SK-N-SH (cell line): ENCODE measurements around the gene TOP3A. TPM values are rescaled to one million over a fixed set of nuclear protein-coding genes. Genes with fewer than 3 reads are reported as not detected.
A peak's percentile ranks its signal among the peaks of the same experiment; 100 is the strongest.

Experiments used
- CTCF ChIA-PET: fragments of 300-600, 350-600 bp; formaldehyde crosslinking; extraction: SDS; loops from one replicate; lab custom pipeline; 2021; lab: Yijun Ruan, JAX
- POLR2A ChIA-PET: fragments of 350-600 bp; sonication (Branson Sonifier 250); formaldehyde crosslinking; extraction: SDS; loops from one replicate; lab custom pipeline; 2020; ENCODE audit warnings: antibody characterized with exemption, inconsistent platforms; lab: Yijun Ruan, JAX
- DNase-seq: peaks from one replicate; pipeline ENCODE4 v3.0.0; 2012
- H2AFZ ChIP-seq: fragments of 200-600 bp; sonication (generic); 2 replicates; pipeline ENCODE4 v1.8.1; 2016; ENCODE audit warnings: antibody characterized with exemption, mild to moderate bottlenecking, low read depth
- H3F3A ChIP-seq: fragments of 200-600 bp; sonication (generic); replicated peaks from 2 replicates; pipeline ENCODE3; 2016; ENCODE audit warnings: antibody characterized with exemption, mild to moderate bottlenecking; ENCODE audit not compliant: insufficient read depth
- H3K27ac ChIP-seq, 2 experiments: fragments of 200-500 bp in 1 of 2; fragments of 200-600 bp in 1 of 2; sonication (Bioruptor generic) in 1 of 2; sonication (generic), shearing (Covaris generic) in 1 of 2; 2 replicates each; pipeline versions ENCODE4 v1.5.1 to v1.6.1; 2014 to 2016; ENCODE audit warnings: low read depth in 2 of 2, inconsistent platforms in 1 of 2, low read length in 1 of 2, mild to moderate bottlenecking in 1 of 2, mixed read lengths in 1 of 2
- H3K27me3 ChIP-seq: fragments of 200-600 bp; sonication (generic), shearing (Covaris generic); 2 replicates; pipeline ENCODE4 v1.6.1; 2016; ENCODE audit warnings: mixed run types; ENCODE audit not compliant: insufficient read depth
- H3K36me3 ChIP-seq, 2 experiments: fragments of 200-500 bp in 1 of 2; fragments of 200-600 bp in 1 of 2; sonication (Bioruptor generic) in 1 of 2; sonication (generic) in 1 of 2; replicated peaks in 1 of 2; 2 replicates each; pipeline versions ENCODE3 to v1.5.1; 2014 to 2016; ENCODE audit warnings: low read length in 1 of 2, mild to moderate bottlenecking in 1 of 2; ENCODE audit not compliant: insufficient read depth in 2 of 2, control insufficient read depth in 1 of 2
- H3K4me1 ChIP-seq, 2 experiments: fragments of 200-500 bp in 1 of 2; fragments of 200-600 bp in 1 of 2; sonication (Bioruptor generic) in 1 of 2; sonication (generic), shearing (Covaris generic) in 1 of 2; 2 replicates each; pipeline versions ENCODE4 v1.5.1 to v1.6.1; 2014 to 2016; ENCODE audit warnings: low read depth in 1 of 2, low read length in 1 of 2, mixed run types in 1 of 2; ENCODE audit not compliant: insufficient read depth in 2 of 2, control insufficient read depth in 1 of 2
- H3K4me2 ChIP-seq: fragments of 200-600 bp; sonication (generic), shearing (Covaris generic); 2 replicates; pipeline ENCODE4 v1.6.1; 2017; ENCODE audit warnings: mixed run types
- H3K4me3 ChIP-seq, 2 experiments: fragments of 200-500 bp in 1 of 2; fragments of 200-600 bp in 1 of 2; sonication (Bioruptor generic) in 1 of 2; sonication (generic), shearing (Covaris generic) in 1 of 2; 2 replicates each; pipeline versions ENCODE4 v1.5.1 to v1.8.1; 2014 to 2016; ENCODE audit warnings: low read depth in 2 of 2, inconsistent platforms in 1 of 2, low read length in 1 of 2, mild to moderate bottlenecking in 1 of 2, mixed read lengths in 1 of 2, moderate library complexity in 1 of 2
- H3K79me2 ChIP-seq: fragments of 200-600 bp; sonication (generic); 2 replicates; pipeline ENCODE4 v1.8.1; 2017; ENCODE audit warnings: mild to moderate bottlenecking; ENCODE audit not compliant: insufficient read depth
- H3K9ac ChIP-seq: fragments of 200-600 bp; sonication (generic); 2 replicates; pipeline ENCODE4 v1.6.1; 2017; ENCODE audit warnings: mixed run types
- H3K9me2 ChIP-seq: fragments of 200-600 bp; sonication (generic); 2 replicates; pipeline ENCODE4 v1.6.1; 2017; ENCODE audit warnings: mixed run types
- H3K9me3 ChIP-seq: fragments of 200-600 bp; sonication (generic); 2 replicates; pipeline ENCODE4 v1.6.1; 2017; ENCODE audit warnings: mixed run types, mild to moderate bottlenecking, moderate library complexity
- H4K20me1 ChIP-seq: fragments of 200-600 bp; sonication (generic); 2 replicates; pipeline ENCODE4 v1.6.1; 2017; ENCODE audit warnings: mild to moderate bottlenecking, mixed run types; ENCODE audit not compliant: insufficient read depth
- CHD2 ChIP-seq: fragments of 150-350 bp; IDR thresholded peaks from 2 replicates; pipeline ENCODE4 v1.6.1; 2018; ENCODE audit warnings: low read length; ENCODE audit not compliant: partially characterized antibody
- CTCF ChIP-seq: fragments of 200-600 bp; sonication (generic); IDR thresholded peaks from 2 replicates; pipeline ENCODE4 v1.6.1; 2017; ENCODE audit warnings: antibody characterized with exemption, mild to moderate bottlenecking, moderate library complexity
- ELF1 ChIP-seq: IDR thresholded peaks from 2 replicates; pipeline ENCODE4 v1.4.0; 2012
- EZH2phosphoT487 ChIP-seq: fragments of 200-600 bp; sonication (generic); IDR thresholded peaks from 2 replicates; pipeline ENCODE4 v1.6.1; 2017; ENCODE audit warnings: low read depth, mixed run types, mild to moderate bottlenecking, antibody characterized with exemption, moderate library complexity, borderline replicate concordance
- FOXM1 ChIP-seq: IDR thresholded peaks from 2 replicates; pipeline ENCODE4 v1.4.0; 2012; ENCODE audit warnings: low read depth, mild to moderate bottlenecking
- GABPA ChIP-seq: IDR thresholded peaks from 2 replicates; pipeline ENCODE4 v1.4.0; 2012; ENCODE audit warnings: low read depth, mild to moderate bottlenecking
- GATA2 ChIP-seq: sonication (generic); formaldehyde crosslinking; IDR thresholded peaks from 2 replicates; pipeline ENCODE4 v1.5.0; 2020; ENCODE audit warnings: mild to moderate bottlenecking, missing genetic modification reagents
- JUND ChIP-seq: IDR thresholded peaks from 2 replicates; pipeline ENCODE4 v1.4.0; 2012
- MAX ChIP-seq: IDR thresholded peaks from 2 replicates; pipeline ENCODE4 v1.4.0; 2012; ENCODE audit warnings: low read depth
- MXI1 ChIP-seq: IDR thresholded peaks from 2 replicates; pipeline ENCODE4 v1.6.1; 2012; ENCODE audit warnings: mild to moderate bottlenecking, low read depth, low read length, improper control_type of control experiment
- NFIC ChIP-seq: IDR thresholded peaks from 2 replicates; pipeline ENCODE4 v1.4.0; 2012; ENCODE audit warnings: borderline replicate concordance
- NRF1 ChIP-seq: IDR thresholded peaks from 2 replicates; pipeline ENCODE4 v1.6.1; 2012; ENCODE audit warnings: low read depth, mild to moderate bottlenecking, low read length
- POLR2AphosphoS5 ChIP-seq: IDR thresholded peaks from 2 replicates; pipeline ENCODE4 v1.6.1; 2012; ENCODE audit warnings: low read depth, low read length
- RAD21 ChIP-seq: IDR thresholded peaks from 2 replicates; pipeline ENCODE4 v1.6.1; 2012; ENCODE audit warnings: mild to moderate bottlenecking, low read length
- REST ChIP-seq: IDR thresholded peaks from 2 replicates; pipeline ENCODE4 v1.6.1; 2012; ENCODE audit warnings: mild to moderate bottlenecking, low read depth, low read length, moderate library complexity
- RFX5 ChIP-seq: IDR thresholded peaks from 2 replicates; pipeline ENCODE4 v1.6.1; 2012; ENCODE audit warnings: mild to moderate bottlenecking, improper control_type of control experiment, low read length
- RXRA ChIP-seq: IDR thresholded peaks from 2 replicates; pipeline ENCODE4 v1.4.0; 2012; ENCODE audit warnings: low read depth, mild to moderate bottlenecking, borderline replicate concordance
- SIN3A ChIP-seq: IDR thresholded peaks from 2 replicates; pipeline ENCODE4 v1.6.1; 2012; ENCODE audit warnings: low read depth, mild to moderate bottlenecking, low read length, moderate library complexity, borderline replicate concordance
- SMC3 ChIP-seq: IDR thresholded peaks from 2 replicates; pipeline ENCODE4 v1.6.1; 2012; ENCODE audit warnings: low read depth, low read length, improper control_type of control experiment
- TAF1 ChIP-seq: IDR thresholded peaks from 2 replicates; pipeline ENCODE4 v1.6.1; 2012; ENCODE audit warnings: low read depth, mild to moderate bottlenecking, low read length, moderate library complexity, borderline replicate concordance
- YY1 ChIP-seq: IDR thresholded peaks from 2 replicates; pipeline ENCODE4 v1.4.0; 2012; ENCODE audit warnings: low read depth, mild to moderate bottlenecking
- WGBS: methylation state at CpG from one replicate; pipeline ENCODE4 v1.1.6; 2017; ENCODE audit warnings: low lambda C conversion rate; 5-methylcytosine and 5-hydroxymethylcytosine counted together
- polyA plus RNA-seq, 3 experiments: library from polyadenylated mRNA; depleted of rRNA; stranded (reverse); fragments of >200 nt; gene quantifications; 2 replicates each; pipeline ENCODE4 v1.2.3, GENCODE V29; 2012
- TF ChIP-seq, protein P1 (sequence below): IDR thresholded peaks from 2 replicates; pipeline ENCODE4 v1.4.0; 2012; ENCODE audit warnings: low read depth, borderline replicate concordance
- TF ChIP-seq, protein P2 (sequence below): IDR thresholded peaks from 2 replicates; pipeline ENCODE4 v1.4.0; 2012; ENCODE audit warnings: low read depth, borderline replicate concordance

The TOP3A gene
- 14.4 and 14.7 TPM in 2 replicates for polyA plus RNA-seq (2012; rRNA removed)
- 10.9 and 11.6 TPM in 2 replicates for polyA plus RNA-seq (2012; cell fraction: cytosol; rRNA removed)
- 35.2 and 36.3 TPM in 2 replicates for polyA plus RNA-seq (2012; cell fraction: nucleus; rRNA removed)

DNA sequence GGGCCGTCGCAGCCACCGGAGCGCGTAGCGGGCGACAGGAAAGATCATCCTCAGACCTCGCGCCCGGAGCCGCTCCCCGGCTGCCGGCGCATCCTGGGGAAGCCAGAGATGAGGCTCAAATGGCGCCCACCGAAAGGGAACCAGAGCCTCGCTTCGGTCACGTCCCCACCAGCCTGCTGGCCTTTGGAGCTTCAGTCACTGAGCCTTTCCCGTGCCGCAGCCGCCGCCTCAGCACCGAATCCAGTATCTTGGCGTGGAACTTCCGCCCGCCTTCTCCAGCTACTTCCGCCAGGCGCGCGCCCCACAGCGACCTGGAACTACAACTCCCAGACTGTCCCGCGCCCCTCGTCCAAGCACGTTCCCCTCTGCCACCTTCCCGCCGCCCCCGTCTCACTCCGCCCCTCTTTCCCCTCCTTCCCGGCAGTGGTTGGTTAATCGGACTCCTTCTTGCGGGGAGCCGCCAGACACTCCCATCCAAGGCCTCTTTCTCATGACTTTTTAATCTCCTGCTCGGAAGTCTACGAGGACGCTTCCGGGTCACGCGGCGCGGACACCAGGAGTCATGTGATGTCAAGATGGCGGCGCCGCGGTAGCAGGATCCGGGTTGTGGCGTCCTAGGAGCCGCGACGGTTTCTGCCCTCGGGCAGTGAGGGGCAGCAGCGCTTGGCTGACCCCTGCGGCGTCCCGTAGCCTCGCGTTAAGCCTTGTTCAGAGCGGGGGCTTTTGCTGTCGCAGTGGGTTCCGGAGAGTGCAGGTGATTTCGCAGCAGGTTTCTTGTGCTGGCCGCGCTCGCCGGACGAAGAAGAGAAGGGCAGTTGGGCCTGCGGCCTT is at the start of gene TOP3A, which contains the start of gene SMCR8:
TOP3A (minus strand) TSS at position 264 of the 831 bp plus-strand sequence; CDS start at position 48, 216 bp downstream.
SMCR8 (plus strand) TSS at position 563 of the 831 bp plus-strand sequence. CDS start 497 bp downstream, outside the sequence.
- DNase-seq = peak; percentile 92
- under 1% methylated on average over 26 of the region's 78 CpGs for WGBS
- Histone ChIP-seq H4K20me1 (peaks cover 38% of the 10 kb centered on the region), H3K27ac (peak within 1 kb of the TSS; percentile 69 to 92), H3K79me2 (peaks cover 95% of the 10 kb centered on the region), H3K9me3 (no peaks in the 10 kb centered on the region), H3K4me1 (peaks cover 22 to 44% of the 10 kb centered on the region in 2 experiments; a peak in 2 of 4 replicates), H3K4me3 (peak within 1 kb of the TSS; percentile 84 to 94), H2AFZ (peak within 1 kb of the TSS; percentile 72; the same call in 1 of the 2 replicates), H3K9me2 (no peaks in the 10 kb centered on the region), H3K36me3 (peaks cover 37 to 38% of the 10 kb centered on the region in 2 experiments), H3K4me2 (peak within 1 kb of the TSS; percentile 86), H3K9ac (peak within 1 kb of the TSS; percentile 85), H3F3A (no peaks in the 10 kb centered on the region), H3K27me3 (no peaks in the 10 kb centered on the region)
- ChIA-PET CTCF (no interaction called here), POLR2A (interaction anchor here (1.0 kb wide), 1 partner anchor 13 kb away, joined by 3 read pairs; no protein-coding TSS in a partner anchor)
- TF ChIP-seq EZH2phosphoT487 = no peak
- TF ChIP-seq, protein P1, sequence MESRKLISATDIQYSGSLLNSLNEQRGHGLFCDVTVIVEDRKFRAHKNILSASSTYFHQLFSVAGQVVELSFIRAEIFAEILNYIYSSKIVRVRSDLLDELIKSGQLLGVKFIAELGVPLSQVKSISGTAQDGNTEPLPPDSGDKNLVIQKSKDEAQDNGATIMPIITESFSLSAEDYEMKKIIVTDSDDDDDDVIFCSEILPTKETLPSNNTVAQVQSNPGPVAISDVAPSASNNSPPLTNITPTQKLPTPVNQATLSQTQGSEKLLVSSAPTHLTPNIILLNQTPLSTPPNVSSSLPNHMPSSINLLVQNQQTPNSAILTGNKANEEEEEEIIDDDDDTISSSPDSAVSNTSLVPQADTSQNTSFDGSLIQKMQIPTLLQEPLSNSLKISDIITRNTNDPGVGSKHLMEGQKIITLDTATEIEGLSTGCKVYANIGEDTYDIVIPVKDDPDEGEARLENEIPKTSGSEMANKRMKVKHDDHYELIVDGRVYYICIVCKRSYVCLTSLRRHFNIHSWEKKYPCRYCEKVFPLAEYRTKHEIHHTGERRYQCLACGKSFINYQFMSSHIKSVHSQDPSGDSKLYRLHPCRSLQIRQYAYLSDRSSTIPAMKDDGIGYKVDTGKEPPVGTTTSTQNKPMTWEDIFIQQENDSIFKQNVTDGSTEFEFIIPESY = 0 out of 2 replicates have a peak, but pooled peaks have one; percentile 27
- TF ChIP-seq, protein P2, sequence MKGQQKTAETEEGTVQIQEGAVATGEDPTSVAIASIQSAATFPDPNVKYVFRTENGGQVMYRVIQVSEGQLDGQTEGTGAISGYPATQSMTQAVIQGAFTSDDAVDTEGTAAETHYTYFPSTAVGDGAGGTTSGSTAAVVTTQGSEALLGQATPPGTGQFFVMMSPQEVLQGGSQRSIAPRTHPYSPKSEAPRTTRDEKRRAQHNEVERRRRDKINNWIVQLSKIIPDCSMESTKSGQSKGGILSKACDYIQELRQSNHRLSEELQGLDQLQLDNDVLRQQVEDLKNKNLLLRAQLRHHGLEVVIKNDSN = peak; percentile 99
- TF ChIP-seq FOXM1 = no peak
- no peak for TF ChIP-seq SMC3
- no peak for TF ChIP-seq JUND
- TF ChIP-seq CTCF = no peak
- no peak for TF ChIP-seq GATA2
- TF ChIP-seq RXRA = no peak
- peak; percentile 91 for TF ChIP-seq ELF1
- peak; percentile 84 for TF ChIP-seq MXI1
- TF ChIP-seq GABPA = peak; percentile 89
- TF ChIP-seq CHD2 = peak; percentile 33
- no peak for TF ChIP-seq NFIC
- TF ChIP-seq REST = no peak
- peak; percentile 90 for TF ChIP-seq MAX
- TF ChIP-seq NRF1 = no peak
- TF ChIP-seq RFX5 = no peak
- TF ChIP-seq YY1 = peak; percentile 98
- TF ChIP-seq RAD21 = no peak
- peak; percentile 16 for TF ChIP-seq POLR2AphosphoS5
- peak; percentile 78 for TF ChIP-seq TAF1
- no peak for TF ChIP-seq SIN3A
